Panc1 (cell line): ENCODE data around the gene OR2V1. TPM values are rescaled to one million over a fixed set of nuclear protein-coding genes. Genes with fewer than 3 reads are reported as not detected.

ENCODE experiments used
- ATAC-seq: fragments of 200-7000 bp; cut with Tn5 transposase; 2 replicates; pipeline ENCODE4 v1.9.1; 2020; ENCODE audit warnings: mild to moderate bottlenecking, moderate library complexity
- BruUV-seq: library from RNA; stranded (reverse); fragments of 400-500 nt; replicated peaks from 2 replicates; lab custom pipeline; 2021; lab: Mats Ljungman, UMichigan
- CTCF ChIA-PET: fragments of 300-600 bp; sonication (Branson Sonifier 250); formaldehyde crosslinking; loops from one replicate; lab custom pipeline; 2022; ENCODE audit warnings: antibody characterized with exemption; lab: Charles Lee
- POLR2A ChIA-PET: fragments of 300-600 bp; sonication (Branson Sonifier 250); formaldehyde crosslinking; loops from one replicate; lab custom pipeline; 2022; ENCODE audit warnings: antibody characterized with exemption; lab: Charles Lee
- DNase-seq: peaks from one replicate; pipeline ENCODE4 v3.0.0-alpha.2; 2010; ENCODE audit warnings: low read depth, low spot score
- H3K27ac ChIP-seq: 2 replicates; pipeline ENCODE4 v1.5.1; 2011; ENCODE audit warnings: mild to moderate bottlenecking, low read length, inconsistent platforms
- H3K27me3 ChIP-seq: fragments of 200-500 bp; sonication (Bioruptor generic); 2 replicates; pipeline ENCODE4 v1.6.0; 2014; ENCODE audit warnings: low read length, inconsistent platforms; ENCODE audit not compliant: control insufficient read depth, insufficient read depth
- H3K36me3 ChIP-seq: fragments of 200-500 bp; sonication (Bioruptor generic); 2 replicates; pipeline ENCODE4 v1.5.1; 2014; ENCODE audit warnings: inconsistent platforms, mild to moderate bottlenecking, low read length, moderate library complexity; ENCODE audit not compliant: control insufficient read depth, insufficient read depth
- H3K4me1 ChIP-seq: 2 replicates; pipeline ENCODE4 v1.5.1; 2011; ENCODE audit warnings: inconsistent platforms, mild to moderate bottlenecking, low read length, moderate library complexity; ENCODE audit not compliant: control insufficient read depth, insufficient read depth
- H3K4me3 ChIP-seq, 2 experiments: 2 replicates each; pipeline ENCODE4 v1.5.1; 2011 to 2012; ENCODE audit warnings: low read depth in 2 of 2, low read length in 2 of 2, mild to moderate bottlenecking in 2 of 2, inconsistent platforms in 1 of 2, moderate library complexity in 1 of 2
- H3K9me3 ChIP-seq: fragments of 200-500 bp; sonication (Bioruptor generic); 2 replicates; pipeline ENCODE4 v1.5.1; 2014; ENCODE audit warnings: low read depth, mild to moderate bottlenecking, inconsistent platforms, low read length, moderate library complexity; ENCODE audit not compliant: control insufficient read depth, insufficient read depth
- CTCF ChIP-seq: fragments of 450-650 bp; IDR thresholded peaks from 2 replicates; pipeline ENCODE4 v1.5.1; 2017; ENCODE audit warnings: mild to moderate bottlenecking
- POLR2AphosphoS5 ChIP-seq: IDR thresholded peaks from 2 replicates; pipeline ENCODE4 v1.6.1; 2012; ENCODE audit warnings: mild to moderate bottlenecking, low read depth, low read length, moderate library complexity
- REST ChIP-seq, 2 experiments: IDR thresholded peaks; 2 replicates each; pipeline ENCODE4 v1.6.1; 2011 to 2012; ENCODE audit warnings: low read depth in 2 of 2, control low read depth in 1 of 2, low read length in 1 of 2, mild to moderate bottlenecking in 1 of 2, moderate library complexity in 1 of 2; ENCODE audit not compliant: insufficient read depth in 1 of 2
- SIN3A ChIP-seq: IDR thresholded peaks from 2 replicates; pipeline ENCODE4 v1.6.1; 2012; ENCODE audit warnings: low read depth, mild to moderate bottlenecking, low read length, moderate library complexity, borderline replicate concordance; ENCODE audit not compliant: insufficient read depth
- TCF7L2 ChIP-seq: IDR thresholded peaks from 2 replicates; pipeline ENCODE4 v1.6.1; 2011; ENCODE audit warnings: mild to moderate bottlenecking, low read depth, low read length, inconsistent platforms
- in situ Hi-C: cut with HindIII; loops from 2 replicates; pipeline ENCODE4 v1.10.0; 2016; ENCODE audit warnings: low sequenced_read_pairs, low pct_unique_long_range_greater_than_20kb
- intact Hi-C: fragments of 100-400 bp; cut with micrococcal nuclease; formaldehyde crosslinking; loops from one replicate; pipeline ENCODE4 v1.10.0; 2022; ENCODE audit not compliant: unreplicated experiment
- total RNA-seq: library from RNA; stranded (reverse); gene quantifications from one replicate; pipeline ENCODE4 v1.2.1, GENCODE V29; 2021; ENCODE audit not compliant: unreplicated experiment

Gene OR2V1
- total RNA-seq, 1 experiment from 2014 or later = not detected

DNA sequence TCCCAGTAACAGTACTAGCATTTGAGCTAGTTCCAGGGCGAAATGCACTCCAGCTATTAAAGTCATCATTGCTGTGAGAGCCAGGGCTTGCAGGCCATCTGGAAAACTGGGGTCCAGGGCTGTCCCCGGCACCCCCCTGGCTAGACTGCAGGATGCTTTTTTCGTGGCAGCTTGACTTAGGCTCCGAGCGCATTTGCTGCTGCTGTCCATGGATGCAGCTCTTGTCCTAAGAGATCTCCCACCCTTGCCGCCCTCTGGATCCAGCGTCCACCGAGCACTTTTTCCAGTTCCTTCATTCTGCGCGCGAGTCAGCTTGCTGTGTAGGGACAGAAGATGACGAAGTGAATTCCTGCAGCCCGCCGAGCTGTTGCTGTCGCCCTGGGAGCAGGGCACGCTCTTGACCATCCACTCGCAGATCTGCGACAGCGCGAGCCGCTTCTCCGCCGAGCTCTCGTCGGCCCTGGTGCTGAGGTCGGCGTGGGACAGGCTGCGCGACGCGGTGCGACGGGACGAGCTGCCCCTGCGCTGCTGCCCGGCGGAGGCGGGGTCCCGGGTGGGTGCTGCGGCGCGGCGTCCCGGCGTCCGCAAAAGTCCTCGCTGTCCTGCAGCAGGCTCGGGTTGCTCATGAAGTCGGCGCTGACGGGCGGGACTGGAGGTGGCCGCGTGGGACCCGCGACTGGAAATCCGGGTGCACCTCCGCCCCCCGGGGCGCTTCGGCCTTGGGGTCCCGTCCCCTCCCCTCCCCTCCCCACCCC lies 30.7 kb downstream of the OR2V1 start:
- ChIA-PET CTCF (interaction anchor here (1.2 kb wide), 1 partner anchor 231 kb away, joined by 3 read pairs; no protein-coding TSS in a partner anchor), POLR2A (no interaction called here)
- peak overlapping the region; percentile 24 to 29; a peak in 3 of 4 replicates for H3K4me3 ChIP-seq
- no peaks in the 10 kb centered on the region for H3K27me3 ChIP-seq
- H3K27ac ChIP-seq = peak overlapping the region; percentile 77
- H3K9me3 ChIP-seq = no peaks in the 10 kb centered on the region
- H3K36me3 ChIP-seq = no peaks in the 10 kb centered on the region
- ATAC-seq (no peak), DNase-seq (no peak)
- BruUV-seq = no TSS peak
- peaks cover 4% of the 10 kb centered on the region for H3K4me1 ChIP-seq
- TF ChIP-seq POLR2AphosphoS5 (no peak), TCF7L2 (no peak), REST (IDR thresholded peaks at IDR 0.05; ENCODE audit: insufficient read depth in 1 of 2, low read depth in 2 of 2, low read length in 1 of 2) (no peak), CTCF (no peak)
- in situ Hi-C loops = no loop called here
- intact Hi-C loops = loop anchor here (10.0 kb wide), 1 partner anchor 55 kb away; no protein-coding TSS in a partner anchor

DNA sequence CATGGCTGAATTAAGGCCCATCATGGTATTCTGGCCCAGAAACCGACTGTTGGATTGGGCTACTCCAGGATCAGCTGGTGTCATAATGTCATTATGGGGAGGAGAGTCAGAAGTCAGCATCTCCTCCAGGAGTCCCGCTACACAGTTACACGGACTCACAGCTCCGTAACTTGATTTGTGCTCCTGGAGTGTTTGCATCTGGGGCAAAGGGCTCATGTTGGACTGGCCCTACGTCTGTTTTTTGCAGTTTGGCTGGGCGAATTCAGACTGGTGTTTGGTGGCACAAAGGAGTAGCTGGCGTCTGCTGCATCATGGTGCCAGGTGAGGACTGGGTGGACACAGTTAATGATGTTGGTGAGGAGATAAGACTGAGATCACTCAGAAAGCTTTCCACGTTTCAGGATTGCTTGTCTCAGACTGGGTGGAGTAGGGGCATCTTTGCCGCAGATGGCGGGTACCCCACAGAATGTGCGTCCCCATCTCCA lies 31.3 kb downstream of the OR2V1 start:
- peak overlapping the region in 1 of 2 experiments; percentile 29; a peak in 1 of 4 replicates for H3K4me3 ChIP-seq
- peak overlapping the region; percentile 77 for H3K27ac ChIP-seq
- H3K27me3 ChIP-seq = no peaks in the 10 kb centered on the region
- POLR2A ChIA-PET = no interaction called here
- no peaks in the 10 kb centered on the region for H3K36me3 ChIP-seq
- H3K4me1 ChIP-seq = peaks cover 4% of the 10 kb centered on the region
- no peak for ATAC-seq
- DNase-seq = no peak
- intact Hi-C loops = loop anchor here (10.0 kb wide), 1 partner anchor 55 kb away; no protein-coding TSS in a partner anchor
- in situ Hi-C loops = no loop called here
- CTCF ChIA-PET = interaction anchor here (1.2 kb wide), 1 partner anchor 230 kb away, joined by 3 read pairs; no protein-coding TSS in a partner anchor
- TF ChIP-seq POLR2AphosphoS5 (no peak), SIN3A (no peak)
- no TSS peak for BruUV-seq
- no peaks in the 10 kb centered on the region for H3K9me3 ChIP-seq
